IPS-20b (cell line): Measurements from ENCODE around the gene SPTBN5.

ENCODE experiments used
- H3K27ac ChIP-seq: one replicate; pipeline ENCODE4 v1.5.1; 2013; ENCODE audit warnings: low read length
- H3K27me3 ChIP-seq: 2 replicates; pipeline ENCODE4 v1.6.1; 2013; ENCODE audit warnings: mild to moderate bottlenecking, low read length, inconsistent platforms; ENCODE audit not compliant: insufficient read depth
- H3K36me3 ChIP-seq: 2 replicates; pipeline ENCODE4 v1.6.1; 2013; ENCODE audit warnings: low read depth, mild to moderate bottlenecking, inconsistent platforms, low read length, moderate library complexity; ENCODE audit not compliant: insufficient read depth
- H3K4me1 ChIP-seq: 2 replicates; pipeline ENCODE4 v1.6.1; 2013; ENCODE audit warnings: mild to moderate bottlenecking, control low read depth, inconsistent platforms, low read length, moderate library complexity; ENCODE audit not compliant: insufficient read depth
- H3K4me3 ChIP-seq: 2 replicates; pipeline ENCODE4 v1.5.1; 2013; ENCODE audit warnings: mild to moderate bottlenecking, low read length, inconsistent platforms
- H3K9ac ChIP-seq: 2 replicates; pipeline ENCODE4 v1.6.1; 2013; ENCODE audit warnings: low read depth, mild to moderate bottlenecking, inconsistent platforms, low read length, moderate library complexity
- H3K9me3 ChIP-seq: 2 replicates; pipeline ENCODE4 v1.6.1; 2013; ENCODE audit warnings: mild to moderate bottlenecking, low read depth, low read length, inconsistent platforms; ENCODE audit not compliant: insufficient read depth

SPTBN5 gene

DNA sequence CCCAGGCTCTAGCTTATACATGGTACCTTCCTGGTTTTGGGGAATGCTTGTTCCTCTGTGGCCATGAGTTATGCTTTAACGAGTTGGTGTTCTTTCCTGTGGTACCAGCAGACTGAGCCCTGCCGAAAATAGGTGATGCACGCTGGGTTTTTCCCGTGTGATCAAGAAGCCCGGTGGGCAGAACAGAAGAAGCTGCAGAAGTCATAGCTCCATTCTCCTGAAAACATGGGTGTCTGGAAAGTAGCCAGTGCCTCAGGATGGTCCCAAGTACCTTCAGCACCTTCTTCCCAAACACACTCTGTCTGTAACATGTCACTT lies 94.4 kb downstream of the SPTBN5 start:
- H3K27me3 ChIP-seq: no peaks in the 10 kb centered on the region
- H3K4me1 ChIP-seq: no peaks in the 10 kb centered on the region
- H3K9ac ChIP-seq: no peak overlapping the region
- no peak overlapping the region for H3K27ac ChIP-seq
- peaks cover 7% of the 10 kb centered on the region; the same call in 1 of the 2 replicates for H3K36me3 ChIP-seq
- no peak overlapping the region for H3K4me3 ChIP-seq
- H3K9me3 ChIP-seq: no peaks in the 10 kb centered on the region

DNA sequence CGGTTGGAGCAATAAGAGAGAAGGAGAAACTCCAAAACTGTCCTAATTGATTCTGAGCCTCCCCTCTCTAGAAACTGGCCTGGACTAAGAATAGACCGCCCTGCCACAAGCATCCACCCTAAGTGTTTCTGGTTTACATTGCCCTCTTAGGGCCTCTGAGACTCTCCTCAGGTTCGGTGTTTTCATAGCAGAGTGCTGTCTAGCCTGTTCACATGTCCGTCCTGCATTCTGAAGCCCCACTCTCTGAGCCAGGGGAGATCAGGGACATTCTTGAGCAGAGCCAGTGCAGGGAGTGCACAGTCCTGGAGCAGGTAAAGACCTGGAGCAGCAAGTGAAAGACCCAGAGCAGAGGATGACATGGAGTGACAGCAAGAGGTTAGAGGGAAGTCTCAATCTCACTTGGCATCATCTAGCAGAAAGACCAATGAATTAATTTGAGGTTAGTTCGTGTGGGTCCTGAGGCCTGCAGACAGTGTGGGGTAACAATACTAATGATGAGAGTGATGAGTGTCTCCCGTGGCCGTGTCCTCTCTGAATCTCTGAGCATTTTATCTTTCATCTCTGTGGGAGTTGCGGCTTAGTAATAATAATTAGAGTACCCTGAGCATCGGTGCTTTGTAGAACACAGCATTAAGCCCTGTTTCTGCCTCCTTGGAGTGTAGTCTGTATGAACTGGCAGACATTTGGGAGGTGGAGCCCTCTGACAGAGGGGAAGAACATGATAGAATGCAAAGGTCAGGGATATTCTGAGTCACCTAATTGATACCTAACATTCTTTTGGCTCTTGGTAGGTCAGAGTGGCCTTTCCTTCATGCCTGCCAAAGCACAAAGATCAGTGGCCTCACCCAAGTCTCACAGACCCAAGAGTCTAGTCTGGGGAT lies 95.0 kb downstream of the SPTBN5 start:
- no peaks in the 10 kb centered on the region for H3K4me1 ChIP-seq
- no peak overlapping the region for H3K4me3 ChIP-seq
- H3K36me3 ChIP-seq: peaks cover 7% of the 10 kb centered on the region; the same call in 1 of the 2 replicates
- no peak overlapping the region for H3K9ac ChIP-seq
- no peak overlapping the region for H3K27ac ChIP-seq
- no peaks in the 10 kb centered on the region for H3K9me3 ChIP-seq
- no peaks in the 10 kb centered on the region for H3K27me3 ChIP-seq
